Cardiac fibroblast (primary cell): ENCODE measurements around the gene SCEL.
A peak's percentile ranks its signal among the peaks of the same experiment; 100 is the strongest.

Experiments used
- DNase-seq, 2 donors: peaks; one replicate each; pipeline versions ENCODE4 v3.0.0 to v3.0.0-alpha.2; 2010; ENCODE audit warnings: low read depth in 2 of 2
- H3K4me3 ChIP-seq, 2 donors: replicated peaks in 1 of 2; 1 replicate in 1 of 2; 2 replicates in 1 of 2; pipeline ENCODE4 v1.5.1; 2011; ENCODE audit warnings: low read depth in 2 of 2, low read length in 2 of 2, mild to moderate bottlenecking in 2 of 2, moderate library complexity in 1 of 2
- CTCF ChIP-seq: IDR thresholded peaks from one replicate; pipeline ENCODE4 v1.5.1; 2011; ENCODE audit warnings: low read depth, mild to moderate bottlenecking, low read length, inconsistent platforms

SCEL gene

GRCh38 chr13:77536358-77536757, 852 bp downstream of the SCEL start:
- no peak for TF ChIP-seq CTCF
- no peak for DNase-seq

GRCh38 chr13:77537289-77537919, 1.9 kb downstream of the SCEL start:
- H3K4me3 ChIP-seq = no peak overlapping the region
- TF ChIP-seq CTCF = no peak
- no peak for DNase-seq

More at GRCh38 chr13:77536358-77536757, 852 bp downstream of the SCEL start:
- H3K4me3 ChIP-seq = no peak overlapping the region

- DNase-seq = no peak
- no peak for TF ChIP-seq CTCF
- no peak overlapping the region for H3K4me3 ChIP-seq
Observed at GRCh38 chr13:77543711-77544110, 8.2 kb downstream of the SCEL start.

GRCh38 chr13:77544355-77544754, 8.8 kb downstream of the SCEL start:
- no peak for TF ChIP-seq CTCF
- no peak overlapping the region for H3K4me3 ChIP-seq
- DNase-seq = peak; percentile 20 to 83

GRCh38 chr13:77544758-77545338, 9.3 kb downstream of the SCEL start:
- no peak for DNase-seq
- no peak overlapping the region for H3K4me3 ChIP-seq
- TF ChIP-seq CTCF = no peak

GRCh38 chr13:77545626-77546412, 10.3 kb downstream of the SCEL start:
- no peak for TF ChIP-seq CTCF
- no peak for DNase-seq
- no peak overlapping the region for H3K4me3 ChIP-seq
